Measurements from ENCODE around the gene DENND1A.

DENND1A gene

GRCh38 chr9:123561046-123561445 lies 368.9 kb downstream of the DENND1A start:
- no peak for DNase-seq

- no peak for DNase-seq
Measured at GRCh38 chr9:123556464-123557435, 373.2 kb downstream of the DENND1A start.

- DNase-seq: peak in 1 of 14 donors; percentile 23
Measured at GRCh38 chr9:123555646-123556045, 374.3 kb downstream of the DENND1A start.

- DNase-seq: no peak
Measured at GRCh38 chr9:123552530-123552929, 377.4 kb downstream of the DENND1A start.

- DNase-seq: no peak
Measured at GRCh38 chr9:123551734-123552133, 378.2 kb downstream of the DENND1A start.

GRCh38 chr9:123550797-123551196 lies 379.1 kb downstream of the DENND1A start:
- DNase-seq: no peak

- DNase-seq: no peak
Measured at GRCh38 chr9:123550012-123550411, 379.9 kb downstream of the DENND1A start.

GRCh38 chr9:123548741-123549545 lies 381.0 kb downstream of the DENND1A start:
- peak in 1 of 14 donors; percentile 37 for DNase-seq

GRCh38 chr9:123544007-123544827 lies 385.7 kb downstream of the DENND1A start:
- peak in 1 of 14 donors; percentile 6 for DNase-seq

- no peak for DNase-seq
Measured at GRCh38 chr9:123543492-123543891, 386.4 kb downstream of the DENND1A start.

- DNase-seq: no peak
Measured at GRCh38 chr9:123542435-123543225, 387.3 kb downstream of the DENND1A start.

GRCh38 chr9:123541411-123541810 lies 388.5 kb downstream of the DENND1A start:
- DNase-seq: no peak

GRCh38 chr9:123540457-123540856 lies 389.5 kb downstream of the DENND1A start:
- no peak for DNase-seq

GRCh38 chr9:123537809-123538208 lies 392.1 kb downstream of the DENND1A start:
- DNase-seq: no peak

GRCh38 chr9:123536455-123536868 lies 393.5 kb downstream of the DENND1A start:
- no peak for DNase-seq

GRCh38 chr9:123534336-123534735 lies 395.6 kb downstream of the DENND1A start:
- no peak for DNase-seq

- DNase-seq: no peak
Measured at GRCh38 chr9:123530244-123530643, 399.7 kb downstream of the DENND1A start.

GRCh38 chr9:123528501-123528900 lies 401.4 kb downstream of the DENND1A start:
- DNase-seq: no peak

GRCh38 chr9:123527981-123528380 lies 401.9 kb downstream of the DENND1A start:
- DNase-seq: no peak

- no peak for DNase-seq
Measured at GRCh38 chr9:123525957-123526356, 404.0 kb downstream of the DENND1A start.

- DNase-seq: no peak
Measured at GRCh38 chr9:123525424-123525823, 404.5 kb downstream of the DENND1A start.

- DNase-seq: no peak
Measured at GRCh38 chr9:123524866-123525265, 405.1 kb downstream of the DENND1A start.

Measured in C1 segment of cervical spinal cord (tissue), 14 donors.